NB4 (cell line): ENCODE results near the gene SMYD3.

Experiments used
- POLR2A ChIP-seq: IDR thresholded peaks from 2 replicates; pipeline ENCODE4 v1.6.1; 2011; ENCODE audit warnings: mild to moderate bottlenecking; ENCODE audit not compliant: insufficient read length; ENCODE audit errors: extremely low read depth
- TF ChIP-seq, protein P1 (sequence below): IDR thresholded peaks from 2 replicates; pipeline ENCODE4 v1.6.1; 2011; ENCODE audit warnings: low read depth, low read length
- TF ChIP-seq, protein P2 (sequence below): IDR thresholded peaks from one replicate; pipeline ENCODE4 v1.5.1; 2012; ENCODE audit warnings: low read depth, low read length

DNA sequence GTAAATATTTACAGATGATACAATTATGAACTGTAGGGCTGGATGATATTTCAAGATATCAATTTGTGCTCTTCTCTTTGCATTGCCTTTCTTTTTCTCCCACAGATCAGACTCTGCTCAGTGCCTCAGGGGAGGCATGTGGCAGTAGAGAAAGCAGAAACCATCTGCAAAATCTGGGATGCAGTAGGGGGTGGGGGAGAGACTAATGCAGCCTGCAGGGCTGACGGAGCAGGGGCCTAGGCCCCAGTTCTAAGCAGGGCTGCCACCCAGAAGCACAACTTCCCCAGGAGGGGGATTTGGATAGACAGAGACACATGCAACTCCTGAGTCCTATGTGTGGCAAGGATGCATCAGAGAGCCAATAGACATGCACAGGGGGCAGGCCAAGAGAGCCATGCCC, 511.6 kb downstream of the SMYD3 start:
- TF ChIP-seq, protein P1, sequence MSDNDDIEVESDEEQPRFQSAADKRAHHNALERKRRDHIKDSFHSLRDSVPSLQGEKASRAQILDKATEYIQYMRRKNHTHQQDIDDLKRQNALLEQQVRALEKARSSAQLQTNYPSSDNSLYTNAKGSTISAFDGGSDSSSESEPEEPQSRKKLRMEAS, result no peak
- TF ChIP-seq, protein P2, sequence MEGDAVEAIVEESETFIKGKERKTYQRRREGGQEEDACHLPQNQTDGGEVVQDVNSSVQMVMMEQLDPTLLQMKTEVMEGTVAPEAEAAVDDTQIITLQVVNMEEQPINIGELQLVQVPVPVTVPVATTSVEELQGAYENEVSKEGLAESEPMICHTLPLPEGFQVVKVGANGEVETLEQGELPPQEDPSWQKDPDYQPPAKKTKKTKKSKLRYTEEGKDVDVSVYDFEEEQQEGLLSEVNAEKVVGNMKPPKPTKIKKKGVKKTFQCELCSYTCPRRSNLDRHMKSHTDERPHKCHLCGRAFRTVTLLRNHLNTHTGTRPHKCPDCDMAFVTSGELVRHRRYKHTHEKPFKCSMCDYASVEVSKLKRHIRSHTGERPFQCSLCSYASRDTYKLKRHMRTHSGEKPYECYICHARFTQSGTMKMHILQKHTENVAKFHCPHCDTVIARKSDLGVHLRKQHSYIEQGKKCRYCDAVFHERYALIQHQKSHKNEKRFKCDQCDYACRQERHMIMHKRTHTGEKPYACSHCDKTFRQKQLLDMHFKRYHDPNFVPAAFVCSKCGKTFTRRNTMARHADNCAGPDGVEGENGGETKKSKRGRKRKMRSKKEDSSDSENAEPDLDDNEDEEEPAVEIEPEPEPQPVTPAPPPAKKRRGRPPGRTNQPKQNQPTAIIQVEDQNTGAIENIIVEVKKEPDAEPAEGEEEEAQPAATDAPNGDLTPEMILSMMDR, result no peak
- no peak for TF ChIP-seq POLR2A
